Posterior cingulate gyrus (tissue), 11 donors: ENCODE data around the gene HLA-G.
"Not testable (repeated sequence)": the region's sequence is repeated elsewhere in the genome, so short reads cannot be mapped to it uniquely, and the experiment has no call there.

ENCODE experiments used
- DNase-seq, 10 donors: peaks; one replicate each; pipeline versions ENCODE4 v3.0.0 to v3.0.0-alpha.2; 2020 to 2021; ENCODE audit warnings: mixed read lengths in 3 of 10
- intact Hi-C: fragments of 100-400 bp; cut with DNase I; formaldehyde crosslinking; loops from one replicate; pipeline ENCODE4 v1.15.1; 2023

The HLA-G gene

DNA sequence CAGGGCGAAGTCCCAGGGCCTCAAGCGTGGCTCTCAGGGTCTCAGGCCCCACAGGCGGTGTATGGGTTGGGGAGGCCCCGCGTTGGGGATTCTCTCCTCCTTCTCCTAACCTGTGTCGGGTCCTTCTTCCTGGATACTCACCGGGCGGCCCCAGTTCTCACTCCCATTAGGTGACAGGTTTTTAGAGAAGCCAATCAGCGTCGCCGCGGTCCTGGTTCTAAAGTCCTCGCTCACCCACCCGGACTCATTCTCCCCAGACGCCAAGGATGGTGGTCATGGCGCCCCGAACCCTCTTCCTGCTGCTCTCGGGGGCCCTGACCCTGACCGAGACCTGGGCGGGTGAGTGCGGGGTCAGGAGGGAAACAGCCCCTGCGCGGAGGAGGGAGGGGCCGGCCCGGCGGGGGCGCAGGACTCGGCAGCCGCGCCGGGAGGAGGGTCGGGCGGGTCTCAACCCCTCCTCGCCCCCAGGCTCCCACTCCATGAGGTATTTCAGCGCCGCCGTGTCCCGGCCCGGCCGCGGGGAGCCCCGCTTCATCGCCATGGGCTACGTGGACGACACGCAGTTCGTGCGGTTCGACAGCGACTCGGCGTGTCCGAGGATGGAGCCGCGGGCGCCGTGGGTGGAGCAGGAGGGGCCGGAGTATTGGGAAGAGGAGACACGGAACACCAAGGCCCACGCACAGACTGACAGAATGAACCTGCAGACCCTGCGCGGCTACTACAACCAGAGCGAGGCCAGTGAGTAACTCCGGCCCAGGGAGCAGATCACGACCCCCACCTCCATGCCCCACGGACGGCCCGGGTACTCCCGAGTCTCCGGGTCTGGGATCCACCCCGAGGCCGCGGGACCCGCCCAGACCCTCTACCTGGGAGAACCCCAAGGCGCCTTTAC, at the start of gene HLA-G:
Gene HLA-G, plus strand, starts transcription at position 247 of the 892 bp plus-strand sequence. Its CDS starts 20 bp downstream, at position 267.
- intact Hi-C loops = no loop called here
- DNase-seq = peak in 1 of 10 donors; percentile 78

DNA sequence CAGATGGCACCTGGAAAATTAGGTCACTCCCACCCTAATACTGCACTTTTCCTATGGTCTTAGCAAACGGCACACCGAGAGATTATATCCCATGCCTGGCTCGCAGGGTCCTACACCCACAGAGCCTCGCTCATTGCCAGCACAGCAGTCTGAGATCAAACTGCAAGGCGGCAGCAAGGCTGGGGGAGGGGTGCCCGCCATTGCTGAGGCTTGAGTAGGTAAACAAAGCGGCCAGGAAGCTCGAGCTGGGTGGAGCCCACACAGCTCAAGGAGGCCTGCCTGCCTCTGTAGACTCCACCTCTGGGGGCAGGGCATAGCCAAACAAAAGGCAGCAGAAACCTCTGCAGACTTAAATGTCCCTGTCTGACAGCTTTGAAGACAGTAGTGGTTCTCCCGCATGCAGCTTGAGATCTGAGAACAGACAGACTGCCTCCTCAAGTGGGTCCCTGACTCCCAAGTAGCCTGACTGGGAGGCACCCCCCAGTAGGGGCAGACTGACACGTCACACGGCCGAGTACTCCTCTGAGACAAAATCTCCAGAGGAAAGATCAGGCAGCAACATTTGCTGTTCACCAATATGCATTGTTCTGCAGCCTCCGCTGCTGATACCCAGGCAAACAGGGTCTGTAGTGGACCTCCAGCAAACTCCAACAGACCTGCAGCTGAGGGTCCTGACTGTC, 47.5 kb upstream of the HLA-G start:
- intact Hi-C loops, DNase-seq: not testable (repeated sequence)

DNA sequence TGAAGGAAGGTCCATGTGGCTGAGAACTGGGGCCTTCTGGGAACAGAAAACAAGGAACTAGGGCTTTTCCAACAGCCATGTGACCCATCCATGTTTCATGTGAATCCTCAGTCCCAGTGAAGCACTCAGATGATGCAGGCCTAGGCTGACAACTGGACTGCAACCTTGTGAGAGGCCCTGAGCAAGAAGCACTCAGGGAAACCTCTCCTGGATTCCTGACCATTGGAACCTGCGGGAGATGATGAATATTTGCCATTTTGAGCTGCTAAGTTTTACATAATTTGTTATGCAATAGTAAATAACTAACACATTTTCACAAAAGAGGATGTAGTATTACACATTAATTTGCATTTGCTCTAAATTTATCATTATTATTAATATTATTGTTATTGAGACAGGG, 38.4 kb upstream of the HLA-G start:
- intact Hi-C loops = no loop called here

DNA sequence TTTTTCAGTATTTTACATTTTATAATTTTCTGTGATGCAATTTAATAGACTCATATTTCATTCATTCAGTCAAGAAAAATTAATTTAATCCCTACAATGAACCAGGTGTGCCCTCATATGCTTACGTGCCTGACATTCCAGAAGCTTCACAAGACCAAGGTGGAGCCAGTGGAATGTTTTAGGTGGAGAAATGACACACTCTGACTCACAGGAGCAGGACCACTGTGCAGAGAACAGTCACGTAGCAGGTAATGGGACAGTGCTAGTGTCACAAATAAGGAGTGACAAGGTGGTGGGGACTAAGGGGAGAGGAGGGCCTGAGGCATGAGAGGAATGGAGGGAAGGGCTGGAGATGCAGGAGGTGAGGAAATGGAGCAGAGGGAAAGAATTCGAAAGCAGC, 37.0 kb upstream of the HLA-G start:
- no peak for DNase-seq
- intact Hi-C loops = no loop called here

More for the DNA sequence above, 38.4 kb upstream of the HLA-G start:
- no peak for DNase-seq

DNA sequence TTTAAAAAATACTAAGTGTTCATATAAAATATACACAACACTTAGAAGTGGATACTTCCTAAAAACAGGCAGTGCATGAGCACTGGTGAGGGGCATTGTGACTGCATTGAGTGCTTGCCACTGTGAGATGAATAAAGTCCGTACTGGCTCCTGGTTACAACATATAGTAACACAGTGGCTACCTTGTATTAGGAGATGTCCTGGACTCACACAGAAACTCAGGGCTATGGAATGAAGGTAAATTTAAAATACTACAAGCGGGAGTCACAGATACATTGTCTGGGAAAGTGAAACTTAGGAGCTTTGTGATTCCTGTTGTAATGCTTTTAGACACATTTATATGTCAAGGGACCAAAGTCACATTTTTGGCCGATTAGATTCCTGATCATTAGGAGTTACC, 36.5 kb upstream of the HLA-G start:
- intact Hi-C loops = no loop called here

DNA sequence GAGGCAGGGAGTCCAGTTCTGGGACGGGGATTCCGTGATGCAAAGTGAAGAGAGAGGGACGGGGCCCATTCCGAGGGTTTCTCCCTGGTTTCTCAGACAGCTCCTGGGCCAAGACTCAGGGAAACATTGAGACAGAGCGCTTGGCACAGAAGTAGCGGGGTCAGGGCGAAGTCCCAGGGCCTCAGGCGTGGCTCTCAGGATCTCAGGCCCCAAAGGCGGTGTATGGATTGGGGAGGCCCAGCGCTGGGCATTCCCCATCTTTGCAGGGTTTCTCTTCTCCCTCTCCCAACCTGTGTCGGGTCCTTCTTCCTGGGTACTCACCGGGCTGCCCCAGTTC, 35.9 kb upstream of the HLA-G start:
- DNase-seq = no peak
- intact Hi-C loops = no loop called here

More for the DNA sequence above, 36.5 kb upstream of the HLA-G start:
- no peak for DNase-seq

DNA sequence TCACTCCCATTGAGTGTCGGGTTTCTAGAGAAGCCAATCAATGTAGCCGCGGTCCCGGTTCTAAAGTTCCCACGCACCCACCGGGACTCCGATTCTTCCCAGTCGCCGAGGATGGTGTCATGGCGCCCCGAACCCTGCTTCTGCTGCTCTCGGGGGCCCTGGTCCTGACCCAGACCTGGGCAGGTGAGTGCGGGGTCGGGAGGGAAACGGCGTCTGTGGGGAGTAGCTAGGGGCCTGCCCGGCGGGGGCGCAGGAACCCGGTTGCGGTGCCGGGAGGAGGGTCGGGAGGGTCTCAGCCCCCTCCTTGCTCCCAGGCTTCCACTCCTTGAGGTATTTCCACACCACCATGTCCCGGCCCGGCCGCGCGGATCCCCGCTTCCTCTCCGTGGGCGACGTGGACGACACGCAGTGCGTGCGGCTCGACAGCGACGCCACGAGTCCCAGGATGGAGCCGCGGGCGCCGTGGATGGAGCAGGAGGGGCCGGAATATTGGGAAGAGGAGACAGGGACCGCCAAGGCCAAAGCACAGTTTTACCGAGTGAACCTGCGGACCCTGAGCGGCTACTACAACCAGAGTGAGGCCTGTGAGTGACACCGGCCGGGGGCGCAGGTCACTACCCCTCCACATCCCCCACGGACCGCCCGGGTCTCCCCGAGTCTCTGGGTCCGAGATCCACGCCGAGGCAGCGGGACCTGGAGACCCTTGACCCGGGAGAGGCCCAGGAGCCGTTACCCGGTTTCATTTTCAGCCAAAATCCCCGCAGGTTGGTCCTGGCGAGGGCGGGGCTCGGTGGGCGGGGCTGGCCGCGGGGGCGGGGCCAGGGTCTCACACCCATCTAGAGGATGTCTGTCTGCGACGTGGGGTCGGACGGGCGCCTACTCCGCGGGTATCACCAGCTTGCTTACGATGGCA, 35.2 kb upstream of the HLA-G start:
- intact Hi-C loops = no loop called here
- DNase-seq = peak; percentile 30 to 88 (median 60)

DNA sequence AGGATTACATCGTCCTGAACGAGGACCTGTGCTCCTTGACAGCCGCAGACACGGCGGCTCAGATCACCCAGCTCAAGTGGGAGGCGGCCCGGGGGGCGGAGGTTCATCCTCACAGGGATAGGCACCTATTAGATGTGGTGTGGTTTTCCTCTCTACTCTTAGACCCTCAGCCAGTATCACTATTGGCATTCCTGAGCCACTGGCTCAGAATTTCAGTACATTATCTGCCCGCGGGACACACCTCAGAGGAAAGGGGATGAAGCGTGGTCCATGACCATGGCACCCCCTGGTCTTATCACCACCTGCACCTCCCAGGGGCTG, 34.6 kb upstream of the HLA-G start:
- intact Hi-C loops = no loop called here
- DNase-seq = no peak

DNA sequence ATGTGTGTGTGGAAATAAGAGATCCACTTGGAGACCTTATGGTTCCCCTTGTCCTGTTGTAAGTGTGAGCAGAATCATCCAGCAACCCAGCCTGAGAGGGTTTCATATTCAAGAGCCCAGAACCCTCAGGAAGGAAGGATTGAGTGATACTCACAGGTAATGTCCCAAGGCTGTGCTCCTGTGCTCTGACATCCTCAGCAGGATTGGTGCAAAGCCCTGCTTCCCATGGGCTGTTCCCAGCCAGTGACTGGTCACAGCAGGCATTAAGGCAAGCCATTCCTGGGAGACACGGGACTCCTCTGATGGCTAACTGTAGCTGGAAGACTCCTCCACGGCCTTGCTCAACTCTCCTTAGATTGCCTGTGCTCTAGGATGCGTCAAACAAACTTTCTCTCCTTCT, 33.8 kb upstream of the HLA-G start:
- no peak for DNase-seq
- intact Hi-C loops = no loop called here

DNA sequence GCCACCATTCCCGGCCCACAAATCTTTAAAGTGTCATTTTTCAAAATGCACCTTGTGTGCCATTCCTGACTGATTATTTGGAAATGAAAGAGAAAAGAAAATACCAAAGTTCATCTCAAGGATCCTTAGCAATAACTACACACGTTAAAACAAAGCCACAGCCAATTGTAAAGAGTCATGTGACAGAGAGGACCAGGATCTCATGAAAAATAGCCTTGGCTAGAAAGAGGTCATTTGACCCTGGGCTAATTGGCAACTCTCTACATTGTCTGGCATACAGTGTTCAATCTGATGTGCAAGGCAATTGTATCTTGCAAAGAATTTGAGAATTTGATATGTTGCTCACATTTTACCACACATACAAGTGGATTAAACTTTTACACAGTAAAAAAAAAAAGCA, 31.6 kb upstream of the HLA-G start:
- intact Hi-C loops = no loop called here
- DNase-seq = no peak

DNA sequence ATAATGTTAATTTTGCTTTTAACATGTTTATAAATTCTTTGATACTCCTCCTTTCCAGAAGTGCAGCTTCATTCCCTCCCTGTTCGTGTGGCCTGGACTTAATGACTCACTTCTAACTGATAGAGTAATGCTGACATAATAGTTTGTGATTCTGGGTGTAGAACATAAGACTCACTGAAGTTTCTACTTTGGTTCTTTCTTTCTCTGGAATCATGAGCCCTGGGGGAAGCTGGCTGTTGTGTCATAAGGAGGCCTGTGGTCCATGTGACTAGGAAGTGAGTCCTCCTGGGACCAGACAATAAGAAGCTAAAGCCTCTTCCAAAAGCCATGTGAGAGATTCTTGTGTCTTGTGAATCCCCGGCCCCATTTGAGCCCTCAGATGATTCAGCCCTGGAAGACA, 30.5 kb upstream of the HLA-G start:
- intact Hi-C loops = no loop called here
- DNase-seq = no peak

DNA sequence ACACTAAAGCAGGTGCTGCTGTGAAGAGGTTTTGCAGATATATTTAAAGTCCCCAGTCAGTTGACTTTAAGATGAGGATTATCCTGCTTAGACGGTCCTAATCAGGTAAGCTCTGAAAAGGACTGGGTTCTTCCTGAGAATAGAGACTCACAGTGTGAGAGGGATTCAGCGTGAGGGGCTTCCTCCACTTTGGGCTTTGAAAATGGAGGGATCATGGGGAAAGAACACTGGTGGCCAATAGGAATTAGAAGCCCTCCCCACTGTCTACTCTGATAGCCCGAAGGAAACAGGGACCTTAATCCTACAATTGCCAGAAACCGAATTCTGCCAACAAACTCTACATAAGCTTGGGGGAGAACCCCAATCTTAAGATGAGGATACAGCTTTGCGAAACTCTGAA, 29.7 kb upstream of the HLA-G start:
- intact Hi-C loops = no loop called here
- no peak for DNase-seq

DNA sequence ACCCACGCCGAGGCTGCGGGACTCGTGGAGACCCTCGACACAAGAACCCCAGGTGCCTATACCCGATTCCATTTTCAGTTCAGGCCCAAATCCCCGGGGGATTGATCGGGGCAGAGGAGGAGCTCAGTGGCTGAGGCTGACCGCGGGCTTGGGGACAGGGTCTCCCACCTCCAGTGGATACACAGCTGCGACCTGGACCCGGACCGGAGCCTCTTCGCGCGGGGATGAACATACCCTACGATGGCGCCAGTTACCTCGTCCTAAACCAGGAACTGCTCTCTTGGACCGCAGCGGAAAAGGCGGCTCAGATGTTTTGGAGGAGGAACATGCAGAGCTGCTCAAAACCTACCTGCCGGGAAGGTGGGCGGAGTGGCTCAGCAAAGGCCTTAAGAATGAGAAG, 27.4 kb upstream of the HLA-G start:
- DNase-seq = peak in 1 of 10 donors; percentile 66
- intact Hi-C loops = no loop called here

DNA sequence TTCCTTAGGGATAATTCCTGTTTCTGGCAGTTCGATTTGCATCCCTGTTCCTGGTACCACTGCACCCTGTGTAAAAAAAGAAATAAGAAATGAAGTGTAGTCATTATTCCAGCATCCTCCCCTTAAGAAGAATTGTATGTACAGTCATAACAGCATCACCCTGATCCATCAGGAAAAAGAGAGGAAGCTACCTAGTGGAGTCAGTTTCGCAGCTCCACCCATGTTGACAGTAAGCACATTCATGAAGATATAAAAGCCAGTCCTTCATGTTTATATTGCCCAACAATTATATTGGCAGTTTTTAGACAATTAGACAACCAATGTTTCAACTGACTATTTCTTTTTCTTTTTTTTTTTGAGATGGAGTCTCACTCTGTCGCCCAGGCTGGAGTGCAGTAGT, 21.2 kb upstream of the HLA-G start:
- intact Hi-C loops = no loop called here

DNA sequence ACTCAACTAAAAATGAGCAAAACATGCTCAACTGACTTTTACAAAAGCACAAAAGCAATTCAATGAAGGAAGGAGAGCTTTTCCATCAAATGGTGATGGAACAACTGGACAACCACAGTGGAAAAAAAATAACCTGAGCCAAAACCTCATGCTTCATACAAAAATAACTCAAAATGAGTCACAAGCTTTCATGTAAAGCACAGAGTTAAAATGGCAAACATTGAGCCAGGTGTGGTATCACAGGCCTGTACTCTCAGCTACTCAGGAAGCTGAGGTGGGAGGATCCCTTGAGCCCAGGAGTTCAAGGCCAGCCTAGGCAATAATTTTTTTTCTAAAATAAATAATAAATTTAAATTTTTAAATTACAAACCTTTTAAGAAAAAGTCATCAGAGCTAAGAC, 18.4 kb upstream of the HLA-G start:
- intact Hi-C loops = no loop called here
- DNase-seq = no peak

More for the DNA sequence above, 21.2 kb upstream of the HLA-G start:
- DNase-seq = no peak

DNA sequence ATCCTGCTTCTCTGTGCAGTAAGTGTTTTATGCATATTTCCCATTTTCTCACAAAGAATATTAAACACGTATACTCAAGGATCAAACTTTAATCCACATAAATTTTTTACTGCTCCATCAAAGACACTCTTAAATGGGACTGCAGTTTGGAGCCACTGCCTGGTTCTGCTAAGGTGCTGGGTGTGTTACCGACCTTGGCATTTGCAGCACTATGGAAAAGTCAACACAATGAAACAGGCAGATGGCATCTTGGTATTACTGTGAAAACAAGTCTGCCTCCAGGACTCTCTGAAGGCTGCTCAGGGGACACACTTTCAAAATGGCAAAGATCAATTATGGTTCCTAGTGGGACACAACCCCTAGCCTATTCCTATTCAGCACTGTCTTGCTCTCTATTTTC, 17.3 kb upstream of the HLA-G start:
- intact Hi-C loops = no loop called here
- no peak for DNase-seq

DNA sequence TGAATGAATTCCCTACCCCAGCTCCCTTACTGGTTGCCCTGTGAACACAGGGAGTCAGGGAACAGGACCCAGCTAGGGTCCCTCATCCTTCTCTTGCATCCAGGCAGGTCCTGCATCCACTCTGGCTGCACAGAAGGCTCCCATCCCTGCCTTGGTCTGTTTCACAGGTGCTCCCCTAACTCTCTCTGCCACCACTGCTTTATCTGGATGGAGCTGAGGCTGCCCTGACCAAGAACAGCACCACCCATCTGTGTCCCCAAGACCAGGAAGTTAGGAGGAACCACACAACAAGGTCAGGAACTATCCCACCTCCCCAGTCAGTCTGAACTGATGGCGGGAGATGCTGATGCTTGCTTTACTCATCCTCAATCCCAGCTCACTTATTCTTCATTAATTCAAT, 16.2 kb upstream of the HLA-G start:
- intact Hi-C loops = no loop called here

DNA sequence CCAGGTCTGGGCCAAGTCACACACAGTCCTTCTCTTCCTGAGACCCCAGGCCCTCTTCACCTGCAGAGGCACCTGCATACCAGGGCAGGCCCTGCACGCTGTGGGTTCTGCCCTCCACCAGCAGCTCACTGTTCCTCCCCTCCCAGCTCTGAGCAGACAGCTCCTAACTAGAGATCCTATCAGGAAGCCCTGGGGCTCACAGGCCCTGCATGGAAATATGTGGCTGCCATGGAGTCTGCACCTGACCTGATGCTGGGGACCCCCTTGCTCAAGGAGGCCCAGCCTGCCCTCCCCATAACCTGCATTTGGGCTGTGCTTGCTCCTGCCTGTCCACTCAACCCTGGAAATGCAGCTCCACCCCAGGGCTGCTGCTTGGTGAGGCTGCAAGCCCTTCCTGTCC, 14.6 kb upstream of the HLA-G start:
- no peak for DNase-seq
- intact Hi-C loops = no loop called here

More for the DNA sequence above, 16.2 kb upstream of the HLA-G start:
- DNase-seq = no peak

DNA sequence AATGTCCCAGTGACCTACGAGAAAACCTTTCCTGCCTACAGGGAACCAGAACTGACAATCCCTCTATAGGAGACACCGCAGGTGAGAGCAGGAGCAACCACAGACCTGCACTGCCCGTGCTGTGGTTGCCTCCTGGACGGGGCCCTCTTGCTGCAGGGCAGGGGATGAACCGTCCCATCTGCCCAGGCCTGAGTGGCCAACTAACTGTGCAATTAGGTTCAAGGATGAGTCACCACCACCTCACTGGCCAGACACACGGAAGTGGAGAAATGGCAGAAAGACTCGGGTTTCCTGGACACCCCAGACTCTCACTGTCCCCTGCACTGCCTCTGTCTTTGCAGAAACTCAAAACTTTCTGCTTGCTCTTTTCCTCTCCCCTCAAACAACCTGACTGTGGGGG, 13.8 kb upstream of the HLA-G start:
- intact Hi-C loops = no loop called here
- DNase-seq = no peak

DNA sequence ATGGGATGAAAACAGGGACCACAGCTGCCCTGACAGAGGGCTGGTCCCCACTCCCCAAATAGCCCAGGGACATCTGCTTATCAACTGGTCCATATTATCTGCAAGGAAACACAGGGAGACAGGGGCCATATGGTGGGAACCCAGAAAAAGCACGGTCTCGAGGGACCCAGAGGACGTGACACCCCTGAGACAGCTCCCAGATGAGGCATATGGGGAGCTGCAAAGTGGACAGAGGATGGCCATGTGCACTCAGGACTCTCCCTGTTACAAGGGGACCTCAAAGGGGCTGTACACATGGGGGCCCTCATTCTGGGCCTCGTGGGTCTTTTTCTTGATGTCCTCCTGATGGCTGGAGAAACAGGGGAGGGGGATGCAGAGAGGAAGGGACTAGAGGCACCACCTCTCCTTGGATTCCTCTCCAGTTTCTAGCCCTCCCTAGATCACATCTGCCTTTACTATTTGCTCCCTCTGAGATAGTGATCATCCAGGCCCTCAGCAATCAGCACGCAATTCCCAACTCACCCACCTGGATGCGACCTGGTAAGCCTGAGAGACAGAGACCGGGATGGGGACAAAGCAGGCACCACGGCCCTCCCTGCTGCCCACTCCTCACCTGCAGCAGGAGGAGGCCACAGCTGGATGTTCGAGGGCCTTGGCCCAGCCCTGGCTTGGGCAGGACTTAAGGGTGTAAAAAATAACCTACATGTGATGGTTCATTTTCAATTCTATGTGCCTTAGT, 13.1 kb upstream of the HLA-G start:
- no peak for DNase-seq

More for the DNA sequence above, 13.1 kb upstream of the HLA-G start:
- intact Hi-C loops = no loop called here
